Duodenal mucosa (tissue), 2 donors: Measurements from ENCODE around the gene ASB6.

Experiments
- H3K27ac ChIP-seq: one replicate; pipeline ENCODE4 v1.7.0; 2013; ENCODE audit warnings: low read depth, low read length
- H3K27me3 ChIP-seq, 2 donors: one replicate each; pipeline ENCODE4 v1.7.0; 2013; ENCODE audit warnings: low read length in 2 of 2, control low read depth in 1 of 2; ENCODE audit not compliant: insufficient read depth in 2 of 2, control insufficient read depth in 1 of 2
- H3K36me3 ChIP-seq, 2 donors: one replicate each; pipeline ENCODE4 v1.7.0; 2013; ENCODE audit warnings: low read length in 2 of 2, control low read depth in 1 of 2; ENCODE audit not compliant: insufficient read depth in 2 of 2, control insufficient read depth in 1 of 2
- H3K4me1 ChIP-seq, 2 donors: one replicate each; pipeline ENCODE4 v1.7.0; 2013; ENCODE audit warnings: low read length in 2 of 2, control low read depth in 1 of 2; ENCODE audit not compliant: insufficient read depth in 2 of 2, control insufficient read depth in 1 of 2
- H3K4me3 ChIP-seq, 2 donors: one replicate each; pipeline ENCODE4 v1.7.0; 2013; ENCODE audit warnings: low read length in 2 of 2, low read depth in 1 of 2
- H3K9ac ChIP-seq, 2 donors: one replicate each; pipeline ENCODE4 v1.7.0; 2013; ENCODE audit warnings: low read length in 2 of 2, low read depth in 1 of 2
- H3K9me3 ChIP-seq, 2 donors: one replicate each; pipeline ENCODE4 v1.7.0; 2013; ENCODE audit warnings: low read length in 2 of 2, control low read depth in 1 of 2; ENCODE audit not compliant: control insufficient read depth in 1 of 2

ASB6 gene

GRCh38 chr9:129641750-129642585 is at the start of gene ASB6:
TSS of gene ASB6 (minus strand) at chr9:129642151. CDS start at chr9:129641999, 152 bp downstream.
- Histone ChIP-seq H3K27ac (peak within 1 kb of the TSS; percentile 56), H3K27me3 (no peaks in the 10 kb centered on the region), H3K4me1 (peaks cover 15 to 22% of the 10 kb centered on the region in 2 donors)

GRCh38 chr9:129688285-129689043 is 46.5 kb upstream of the ASB6 start:
- Histone ChIP-seq H3K36me3 (no peaks in the 10 kb centered on the region), H3K4me3 (no peak overlapping the region), H3K27me3 (no peaks in the 10 kb centered on the region), H3K9ac (no peak overlapping the region), H3K4me1 (no peaks in the 10 kb centered on the region), H3K9me3 (no peaks in the 10 kb centered on the region), H3K27ac (no peak overlapping the region)

More at GRCh38 chr9:129641750-129642585, at the start of gene ASB6:
- H3K9ac ChIP-seq = peak within 1 kb of the TSS; percentile 74 to 89
- H3K36me3 ChIP-seq = peaks cover 14 to 25% of the 10 kb centered on the region in 2 donors
- peak within 1 kb of the TSS; percentile 93 to 94 for H3K4me3 ChIP-seq
- no peaks in the 10 kb centered on the region for H3K9me3 ChIP-seq

GRCh38 chr9:129687391-129687790 is 45.4 kb upstream of the ASB6 start:
- no peak overlapping the region for H3K4me3 ChIP-seq
- H3K36me3 ChIP-seq = no peaks in the 10 kb centered on the region
- no peaks in the 10 kb centered on the region for H3K27me3 ChIP-seq
- no peaks in the 10 kb centered on the region for H3K4me1 ChIP-seq
- no peak overlapping the region for H3K27ac ChIP-seq
- H3K9me3 ChIP-seq = no peaks in the 10 kb centered on the region
- H3K9ac ChIP-seq = no peak overlapping the region

GRCh38 chr9:129686736-129687135 is 44.8 kb upstream of the ASB6 start:
- Histone ChIP-seq H3K4me1 (no peaks in the 10 kb centered on the region), H3K9ac (no peak overlapping the region), H3K9me3 (no peaks in the 10 kb centered on the region), H3K36me3 (no peaks in the 10 kb centered on the region), H3K27ac (no peak overlapping the region), H3K27me3 (no peaks in the 10 kb centered on the region), H3K4me3 (no peak overlapping the region)

- H3K36me3 ChIP-seq = no peaks in the 10 kb centered on the region
- H3K4me1 ChIP-seq = no peaks in the 10 kb centered on the region
- no peak overlapping the region for H3K27ac ChIP-seq
- no peak overlapping the region for H3K4me3 ChIP-seq
- no peaks in the 10 kb centered on the region for H3K27me3 ChIP-seq
- no peak overlapping the region for H3K9ac ChIP-seq
- no peaks in the 10 kb centered on the region for H3K9me3 ChIP-seq
Measured at GRCh38 chr9:129685933-129686259, 43.9 kb upstream of the ASB6 start.

GRCh38 chr9:129685220-129685932 is 43.4 kb upstream of the ASB6 start:
- Histone ChIP-seq H3K4me3 (no peak overlapping the region), H3K36me3 (no peaks in the 10 kb centered on the region), H3K9ac (no peak overlapping the region), H3K27ac (no peak overlapping the region), H3K4me1 (no peaks in the 10 kb centered on the region), H3K27me3 (no peaks in the 10 kb centered on the region), H3K9me3 (no peaks in the 10 kb centered on the region)

GRCh38 chr9:129682381-129682780 is 40.4 kb upstream of the ASB6 start:
- no peak overlapping the region for H3K9ac ChIP-seq
- no peaks in the 10 kb centered on the region for H3K36me3 ChIP-seq
- H3K4me1 ChIP-seq = no peaks in the 10 kb centered on the region
- H3K27ac ChIP-seq = no peak overlapping the region
- H3K27me3 ChIP-seq = no peaks in the 10 kb centered on the region
- H3K9me3 ChIP-seq = no peaks in the 10 kb centered on the region
- no peak overlapping the region for H3K4me3 ChIP-seq

- H3K27ac ChIP-seq = no peak overlapping the region
- H3K9ac ChIP-seq = no peak overlapping the region
- no peak overlapping the region for H3K4me3 ChIP-seq
- H3K4me1 ChIP-seq = no peaks in the 10 kb centered on the region
- no peaks in the 10 kb centered on the region for H3K36me3 ChIP-seq
- no peaks in the 10 kb centered on the region for H3K27me3 ChIP-seq
- H3K9me3 ChIP-seq = no peaks in the 10 kb centered on the region
Measured at GRCh38 chr9:129681924-129682323, 40.0 kb upstream of the ASB6 start.

GRCh38 chr9:129679537-129679936 is 37.6 kb upstream of the ASB6 start:
- no peaks in the 10 kb centered on the region for H3K27me3 ChIP-seq
- no peak overlapping the region for H3K9ac ChIP-seq
- no peaks in the 10 kb centered on the region for H3K4me1 ChIP-seq
- no peak overlapping the region for H3K27ac ChIP-seq
- H3K36me3 ChIP-seq = no peaks in the 10 kb centered on the region
- no peak overlapping the region for H3K4me3 ChIP-seq
- no peaks in the 10 kb centered on the region for H3K9me3 ChIP-seq

- no peak overlapping the region for H3K9ac ChIP-seq
- no peaks in the 10 kb centered on the region for H3K36me3 ChIP-seq
- no peaks in the 10 kb centered on the region for H3K4me1 ChIP-seq
- no peaks in the 10 kb centered on the region for H3K9me3 ChIP-seq
- H3K4me3 ChIP-seq = no peak overlapping the region
- no peaks in the 10 kb centered on the region for H3K27me3 ChIP-seq
- H3K27ac ChIP-seq = no peak overlapping the region
Measured at GRCh38 chr9:129678844-129679243, 36.9 kb upstream of the ASB6 start.
